IPS-NIHi11 (cell line): Measurements from ENCODE around the gene NCAPH2.

Source experiments
- DNase-seq: peaks from one replicate; pipeline ENCODE4 v3.0.0; 2012; ENCODE audit warnings: mixed read lengths, low spot score

NCAPH2 gene

GRCh38 chr22:50548921-50549790 is 41.1 kb downstream of the NCAPH2 start:
- DNase-seq = no peak

GRCh38 chr22:50550395-50550794 is 42.4 kb downstream of the NCAPH2 start:
- DNase-seq = peak; percentile 9

- no peak for DNase-seq
Measured at GRCh38 chr22:50551160-50551752, 43.2 kb downstream of the NCAPH2 start.

GRCh38 chr22:50553310-50553709 is 45.3 kb downstream of the NCAPH2 start:
- no peak for DNase-seq

- DNase-seq = no peak
Measured at GRCh38 chr22:50556703-50557102, 48.7 kb downstream of the NCAPH2 start.

- DNase-seq = no peak
Measured at GRCh38 chr22:50560034-50560433, 52.0 kb downstream of the NCAPH2 start.

GRCh38 chr22:50561401-50562358 is 53.7 kb downstream of the NCAPH2 start:
- no peak for DNase-seq

GRCh38 chr22:50562523-50563412 is 54.7 kb downstream of the NCAPH2 start, which contains the start of gene SYCE3:
Gene SYCE3 (minus strand): TSS chr22:50562919. CDS start chr22:50556405, 6,514 bp downstream.
- DNase-seq = peak; percentile 96

GRCh38 chr22:50563413-50564160 is 55.6 kb downstream of the NCAPH2 start:
- DNase-seq = peak; percentile 31

- DNase-seq = no peak
Measured at GRCh38 chr22:50564289-50564688, 56.3 kb downstream of the NCAPH2 start.

GRCh38 chr22:50567721-50568252 is 59.8 kb downstream of the NCAPH2 start:
- no peak for DNase-seq

- DNase-seq = no peak
Measured at GRCh38 chr22:50568626-50569025, 60.6 kb downstream of the NCAPH2 start.

- no peak for DNase-seq
Measured at GRCh38 chr22:50569041-50569459, 61.0 kb downstream of the NCAPH2 start.

- DNase-seq = peak; percentile 19
Measured at GRCh38 chr22:50569896-50570535, 62.0 kb downstream of the NCAPH2 start.

- DNase-seq = no peak
Measured at GRCh38 chr22:50570861-50571260, 62.8 kb downstream of the NCAPH2 start.

GRCh38 chr22:50571264-50572175 is 63.5 kb downstream of the NCAPH2 start:
- no peak for DNase-seq

GRCh38 chr22:50572965-50573364 is 64.9 kb downstream of the NCAPH2 start:
- DNase-seq = no peak
